HG03521 (cell line): ENCODE data around the gene ADAMTSL3.
"Not testable (repeated sequence)": the region's sequence is repeated elsewhere in the genome, so short reads cannot be mapped to it uniquely, and the experiment has no call there.

Source experiments
- ATAC-seq: cut with Tn5 transposase; IDR thresholded peaks from one replicate; pipeline ENCODE4 v1.9.1; 2021; ENCODE audit warnings: mild to moderate bottlenecking, moderate library complexity; ENCODE audit not compliant: unreplicated experiment

The ADAMTSL3 gene

GRCh38 chr15:83695901-83696425 is 42.0 kb downstream of the ADAMTSL3 start:
- no peak for ATAC-seq

- no peak for ATAC-seq
Observed at GRCh38 chr15:83697716-83698115, 43.8 kb downstream of the ADAMTSL3 start.

- ATAC-seq, result no peak
Observed at GRCh38 chr15:83698294-83698693, 44.4 kb downstream of the ADAMTSL3 start.

GRCh38 chr15:83699028-83699427 is 45.1 kb downstream of the ADAMTSL3 start:
- no peak for ATAC-seq

GRCh38 chr15:83700082-83700481 is 46.2 kb downstream of the ADAMTSL3 start:
- ATAC-seq, result no peak

GRCh38 chr15:83702314-83702713 is 48.4 kb downstream of the ADAMTSL3 start:
- not testable (repeated sequence) for ATAC-seq

GRCh38 chr15:83708328-83708727 is 54.4 kb downstream of the ADAMTSL3 start:
- ATAC-seq, result no peak

- no peak for ATAC-seq
Observed at GRCh38 chr15:83709241-83709640, 55.3 kb downstream of the ADAMTSL3 start.

- no peak for ATAC-seq
Observed at GRCh38 chr15:83709811-83710210, 55.9 kb downstream of the ADAMTSL3 start.

- no peak for ATAC-seq
Observed at GRCh38 chr15:83710452-83710851, 56.5 kb downstream of the ADAMTSL3 start.

- no peak for ATAC-seq
Observed at GRCh38 chr15:83711236-83711635, 57.3 kb downstream of the ADAMTSL3 start.

GRCh38 chr15:83713242-83713641 is 59.3 kb downstream of the ADAMTSL3 start:
- no peak for ATAC-seq

GRCh38 chr15:83714939-83715628 is 61.2 kb downstream of the ADAMTSL3 start:
- ATAC-seq, result no peak

- ATAC-seq, result no peak
Observed at GRCh38 chr15:83716605-83717004, 62.7 kb downstream of the ADAMTSL3 start.

GRCh38 chr15:83717010-83717409 is 63.1 kb downstream of the ADAMTSL3 start:
- ATAC-seq, result no peak

GRCh38 chr15:83720468-83720867 is 66.5 kb downstream of the ADAMTSL3 start:
- ATAC-seq, result no peak

GRCh38 chr15:83721031-83721430 is 67.1 kb downstream of the ADAMTSL3 start:
- ATAC-seq, result no peak

GRCh38 chr15:83721981-83722380 is 68.1 kb downstream of the ADAMTSL3 start:
- no peak for ATAC-seq

- ATAC-seq, result no peak
Observed at GRCh38 chr15:83723216-83723615, 69.3 kb downstream of the ADAMTSL3 start.

- ATAC-seq, result no peak
Observed at GRCh38 chr15:83732196-83732595, 78.3 kb downstream of the ADAMTSL3 start.

GRCh38 chr15:83732770-83733169 is 78.8 kb downstream of the ADAMTSL3 start:
- no peak for ATAC-seq

- no peak for ATAC-seq
Observed at GRCh38 chr15:83733206-83733605, 79.3 kb downstream of the ADAMTSL3 start.

GRCh38 chr15:83733691-83734090 is 79.8 kb downstream of the ADAMTSL3 start:
- ATAC-seq, result no peak
